HL-60 (cell line): Measurements from ENCODE around the gene GGA1.

ENCODE experiments used
- CTCF ChIP-seq: IDR thresholded peaks from one replicate; pipeline ENCODE4 v1.5.1; 2011; ENCODE audit warnings: low read length, control low read depth, inconsistent platforms; ENCODE audit not compliant: insufficient read depth
- GABPA ChIP-seq: IDR thresholded peaks from 2 replicates; pipeline ENCODE4 v1.6.1; 2012; ENCODE audit warnings: low read depth
- POLR2AphosphoS5 ChIP-seq: IDR thresholded peaks from 2 replicates; pipeline ENCODE4 v1.6.1; 2012; ENCODE audit warnings: low read depth

- no peak for TF ChIP-seq GABPA
- no peak for TF ChIP-seq CTCF
- TF ChIP-seq POLR2AphosphoS5 = no peak
Observed at GRCh38 chr22:37581504-37581903, 27.1 kb upstream of the GGA1 start.
